ENCODE measurements around the gene USP48.
"Not testable (repeated sequence)": the region's sequence is repeated elsewhere in the genome, so short reads cannot be mapped to it uniquely, and the experiment has no call there.

USP48 gene

GRCh38 chr1:21782868-21783678 is at the start of gene USP48:
Gene USP48 (minus strand): TSS chr1:21783149. CDS start chr1:21782957, 192 bp downstream.
- peak within 1 kb of the TSS; percentile 99 for H3K4me3 ChIP-seq (ENCODE audit: low read depth, low read length)
- no peaks in the 10 kb centered on the region for H3K27me3 ChIP-seq (ENCODE audit: control insufficient read depth, insufficient read depth, low read length)
- H3K9ac ChIP-seq (ENCODE audit: low read depth, low read length) = peak within 1 kb of the TSS; percentile 100
- no peaks in the 10 kb centered on the region for H3K4me1 ChIP-seq (ENCODE audit: control insufficient read depth, insufficient read depth, low read length)
- H3K9me3 ChIP-seq (ENCODE audit: control insufficient read depth, insufficient read depth, low read length) = no peaks in the 10 kb centered on the region
- no peaks in the 10 kb centered on the region for H3K36me3 ChIP-seq (ENCODE audit: control insufficient read depth, insufficient read depth, low read length)

DNA sequence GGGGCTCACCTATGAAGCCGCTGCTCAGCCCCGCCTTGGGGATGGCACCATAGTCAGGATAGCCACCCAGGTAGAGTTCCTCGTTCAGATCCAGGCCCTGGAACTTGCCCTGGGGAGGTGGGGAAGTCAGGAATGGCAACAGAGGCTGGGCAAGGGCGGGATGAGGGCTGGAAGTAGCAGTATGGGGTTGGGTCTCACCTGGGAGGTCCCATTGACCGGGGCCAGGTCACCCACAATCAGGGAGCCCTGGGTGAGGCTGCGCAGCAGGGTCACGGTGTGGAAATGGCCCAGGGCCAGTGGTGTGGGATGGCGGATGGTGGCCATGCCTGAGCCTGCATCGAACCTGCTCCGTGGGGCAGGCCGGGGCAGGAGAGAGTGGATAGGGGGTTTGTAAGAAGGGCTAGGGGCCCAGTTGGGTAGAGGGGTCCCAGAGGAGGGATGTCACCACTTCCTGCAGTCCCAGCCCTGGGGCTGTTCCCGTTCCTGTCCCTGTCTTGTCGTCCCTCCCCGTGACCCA is 48.6 kb upstream of the USP48 start:
- Histone ChIP-seq H3K27me3 (ENCODE audit: control insufficient read depth, insufficient read depth, low read length) (no peaks in the 10 kb centered on the region), H3K9me3 (ENCODE audit: control insufficient read depth, insufficient read depth, low read length) (no peaks in the 10 kb centered on the region), H3K9ac (ENCODE audit: low read depth, low read length) (no peak overlapping the region), H3K4me1 (ENCODE audit: control insufficient read depth, insufficient read depth, low read length) (no peaks in the 10 kb centered on the region), H3K36me3 (ENCODE audit: control insufficient read depth, insufficient read depth, low read length) (peaks cover 72% of the 10 kb centered on the region), H3K4me3 (ENCODE audit: low read depth, low read length) (no peak overlapping the region)

DNA sequence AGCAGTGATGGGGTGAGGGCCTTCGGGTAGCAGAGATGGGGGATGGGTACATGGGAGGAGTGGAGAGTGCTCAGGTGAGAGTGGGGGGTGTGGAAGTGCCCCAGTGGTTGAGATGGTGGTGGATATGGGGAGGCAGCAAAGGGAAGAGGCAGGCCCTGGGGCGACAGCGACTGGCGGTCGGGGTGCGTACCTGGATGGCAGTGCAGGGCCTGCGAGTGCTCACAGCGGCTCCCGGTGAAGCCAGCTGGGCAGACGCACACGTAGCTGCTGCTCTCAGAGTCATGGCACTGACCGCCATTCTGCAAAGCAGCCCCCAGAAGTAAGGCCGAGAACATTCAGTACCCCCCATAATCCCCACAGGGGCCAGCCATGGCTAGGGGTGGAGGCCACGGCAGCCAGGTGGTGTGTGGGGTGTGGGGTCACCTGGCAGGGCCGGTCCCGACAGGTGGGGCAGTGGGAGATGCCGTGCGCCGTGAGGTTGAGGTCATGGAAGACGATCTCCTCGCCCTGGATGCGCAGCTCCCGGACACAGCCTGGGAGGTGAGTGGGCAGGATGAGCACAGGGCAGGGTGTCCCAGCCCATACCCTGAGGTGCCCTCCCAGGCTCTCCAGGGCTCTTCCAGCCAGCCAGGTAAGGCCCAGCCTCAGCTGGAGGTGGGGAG is 48.0 kb upstream of the USP48 start:
- no peaks in the 10 kb centered on the region for H3K4me1 ChIP-seq (ENCODE audit: control insufficient read depth, insufficient read depth, low read length)
- H3K36me3 ChIP-seq (ENCODE audit: control insufficient read depth, insufficient read depth, low read length) = peaks cover 72% of the 10 kb centered on the region
- no peaks in the 10 kb centered on the region for H3K9me3 ChIP-seq (ENCODE audit: control insufficient read depth, insufficient read depth, low read length)
- no peak overlapping the region for H3K9ac ChIP-seq (ENCODE audit: low read depth, low read length)
- H3K27me3 ChIP-seq (ENCODE audit: control insufficient read depth, insufficient read depth, low read length) = no peaks in the 10 kb centered on the region
- no peak overlapping the region for H3K4me3 ChIP-seq (ENCODE audit: low read depth, low read length)

DNA sequence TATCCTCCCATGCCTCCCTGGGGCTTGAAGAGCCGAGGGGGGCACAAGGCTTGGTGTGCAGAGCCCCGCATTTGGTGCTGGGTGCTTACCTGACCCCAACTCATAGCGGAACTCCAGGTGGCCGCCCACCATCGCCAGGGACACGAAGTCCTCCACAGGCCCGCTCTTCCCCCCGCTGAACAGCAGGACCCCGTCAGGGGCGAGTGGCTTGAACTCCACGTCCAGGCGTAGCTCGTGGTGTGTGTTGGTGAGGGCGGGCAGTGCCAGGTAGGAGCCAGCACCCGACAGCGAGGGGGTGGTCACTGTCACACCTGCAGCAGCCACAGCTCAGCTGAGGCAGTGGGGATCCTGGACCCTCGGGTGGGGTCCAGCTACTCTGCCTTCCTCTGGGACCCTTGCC is 46.3 kb upstream of the USP48 start:
- H3K9me3 ChIP-seq (ENCODE audit: control insufficient read depth, insufficient read depth, low read length) = no peaks in the 10 kb centered on the region
- no peaks in the 10 kb centered on the region for H3K4me1 ChIP-seq (ENCODE audit: control insufficient read depth, insufficient read depth, low read length)
- no peak overlapping the region for H3K9ac ChIP-seq (ENCODE audit: low read depth, low read length)
- no peaks in the 10 kb centered on the region for H3K27me3 ChIP-seq (ENCODE audit: control insufficient read depth, insufficient read depth, low read length)
- peaks cover 60% of the 10 kb centered on the region for H3K36me3 ChIP-seq (ENCODE audit: control insufficient read depth, insufficient read depth, low read length)
- no peak overlapping the region for H3K4me3 ChIP-seq (ENCODE audit: low read depth, low read length)

GRCh38 chr1:21828506-21829210 is 45.7 kb upstream of the USP48 start:
- H3K36me3 ChIP-seq (ENCODE audit: control insufficient read depth, insufficient read depth, low read length) = peaks cover 54% of the 10 kb centered on the region

GRCh38 chr1:21828075-21828474 is 45.1 kb upstream of the USP48 start:
- no peaks in the 10 kb centered on the region for H3K4me1 ChIP-seq (ENCODE audit: control insufficient read depth, insufficient read depth, low read length)
- peaks cover 49% of the 10 kb centered on the region for H3K36me3 ChIP-seq (ENCODE audit: control insufficient read depth, insufficient read depth, low read length)
- H3K9me3 ChIP-seq (ENCODE audit: control insufficient read depth, insufficient read depth, low read length) = no peaks in the 10 kb centered on the region
- no peak overlapping the region for H3K9ac ChIP-seq (ENCODE audit: low read depth, low read length)
- H3K4me3 ChIP-seq (ENCODE audit: low read depth, low read length) = no peak overlapping the region
- no peaks in the 10 kb centered on the region for H3K27me3 ChIP-seq (ENCODE audit: control insufficient read depth, insufficient read depth, low read length)

More at GRCh38 chr1:21828506-21829210, 45.7 kb upstream of the USP48 start:
- Histone ChIP-seq H3K9me3 (ENCODE audit: control insufficient read depth, insufficient read depth, low read length) (no peaks in the 10 kb centered on the region), H3K27me3 (ENCODE audit: control insufficient read depth, insufficient read depth, low read length) (no peaks in the 10 kb centered on the region), H3K4me3 (ENCODE audit: low read depth, low read length) (no peak overlapping the region), H3K9ac (ENCODE audit: low read depth, low read length) (no peak overlapping the region), H3K4me1 (ENCODE audit: control insufficient read depth, insufficient read depth, low read length) (no peaks in the 10 kb centered on the region)

GRCh38 chr1:21827141-21827679 is 44.3 kb upstream of the USP48 start:
- no peak overlapping the region for H3K9ac ChIP-seq (ENCODE audit: low read depth, low read length)
- H3K4me3 ChIP-seq (ENCODE audit: low read depth, low read length) = no peak overlapping the region
- H3K9me3 ChIP-seq (ENCODE audit: control insufficient read depth, insufficient read depth, low read length) = no peaks in the 10 kb centered on the region
- H3K4me1 ChIP-seq (ENCODE audit: control insufficient read depth, insufficient read depth, low read length) = no peaks in the 10 kb centered on the region
- H3K27me3 ChIP-seq (ENCODE audit: control insufficient read depth, insufficient read depth, low read length) = no peaks in the 10 kb centered on the region
- peaks cover 46% of the 10 kb centered on the region for H3K36me3 ChIP-seq (ENCODE audit: control insufficient read depth, insufficient read depth, low read length)

DNA sequence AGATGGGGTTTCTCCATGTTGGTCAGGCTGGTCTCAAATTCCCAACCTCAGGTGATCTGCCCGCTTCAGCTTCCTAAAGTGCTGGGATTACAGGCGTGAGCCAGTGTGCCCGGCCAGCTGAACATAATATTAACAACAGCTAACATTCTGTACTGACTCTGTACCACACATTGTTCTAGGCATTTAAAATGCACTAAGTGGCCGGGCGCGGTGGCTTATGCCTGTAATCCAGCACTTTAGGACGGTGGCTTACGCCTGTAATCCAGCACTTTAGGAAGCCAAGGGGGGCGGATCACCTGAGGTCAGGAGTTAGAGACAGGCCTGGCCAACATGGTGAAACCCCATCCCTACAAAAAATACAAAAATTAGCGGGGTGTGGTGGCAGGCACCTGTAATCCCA is 43.7 kb upstream of the USP48 start:
- not testable (repeated sequence) for H3K9ac ChIP-seq (ENCODE audit: low read depth, low read length); H3K4me1 ChIP-seq (ENCODE audit: control insufficient read depth, insufficient read depth, low read length)
- H3K36me3 ChIP-seq (ENCODE audit: control insufficient read depth, insufficient read depth, low read length) = peaks cover 41% of the 10 kb centered on the region

GRCh38 chr1:21825393-21825792 is 42.4 kb upstream of the USP48 start:
- H3K9ac ChIP-seq (ENCODE audit: low read depth, low read length) = no peak overlapping the region
- no peaks in the 10 kb centered on the region for H3K9me3 ChIP-seq (ENCODE audit: control insufficient read depth, insufficient read depth, low read length)
- H3K4me3 ChIP-seq (ENCODE audit: low read depth, low read length) = no peak overlapping the region
- no peaks in the 10 kb centered on the region for H3K27me3 ChIP-seq (ENCODE audit: control insufficient read depth, insufficient read depth, low read length)
- no peaks in the 10 kb centered on the region for H3K4me1 ChIP-seq (ENCODE audit: control insufficient read depth, insufficient read depth, low read length)
- peaks cover 30% of the 10 kb centered on the region for H3K36me3 ChIP-seq (ENCODE audit: control insufficient read depth, insufficient read depth, low read length)

More for the DNA sequence above, 43.7 kb upstream of the USP48 start:
- not testable (repeated sequence) for H3K4me3 ChIP-seq (ENCODE audit: low read depth, low read length); H3K9me3 ChIP-seq (ENCODE audit: control insufficient read depth, insufficient read depth, low read length); H3K27me3 ChIP-seq (ENCODE audit: control insufficient read depth, insufficient read depth, low read length)

DNA sequence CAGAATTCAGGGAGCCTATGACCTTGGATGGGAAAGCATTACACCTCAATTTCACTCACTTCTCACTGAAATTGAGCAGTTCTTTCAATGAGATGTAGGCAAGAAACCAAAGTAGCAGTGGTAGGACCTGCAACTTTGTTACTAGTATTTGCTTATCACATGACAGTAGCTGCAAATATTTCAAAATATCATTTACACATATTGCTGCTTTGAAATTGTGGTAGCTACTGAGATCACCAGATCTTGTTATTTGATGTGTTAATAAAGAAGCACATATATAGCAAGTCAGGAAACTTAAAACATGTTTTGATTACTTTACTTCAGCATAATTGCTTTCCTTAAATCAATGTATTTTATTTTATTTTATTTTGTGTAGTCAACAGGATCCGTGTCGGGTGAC is 42.0 kb upstream of the USP48 start:
- peaks cover 29% of the 10 kb centered on the region for H3K36me3 ChIP-seq (ENCODE audit: control insufficient read depth, insufficient read depth, low read length)
- no peaks in the 10 kb centered on the region for H3K4me1 ChIP-seq (ENCODE audit: control insufficient read depth, insufficient read depth, low read length)
- H3K27me3 ChIP-seq (ENCODE audit: control insufficient read depth, insufficient read depth, low read length) = no peaks in the 10 kb centered on the region
- no peaks in the 10 kb centered on the region for H3K9me3 ChIP-seq (ENCODE audit: control insufficient read depth, insufficient read depth, low read length)
- H3K9ac ChIP-seq (ENCODE audit: low read depth, low read length) = no peak overlapping the region
- no peak overlapping the region for H3K4me3 ChIP-seq (ENCODE audit: low read depth, low read length)

DNA sequence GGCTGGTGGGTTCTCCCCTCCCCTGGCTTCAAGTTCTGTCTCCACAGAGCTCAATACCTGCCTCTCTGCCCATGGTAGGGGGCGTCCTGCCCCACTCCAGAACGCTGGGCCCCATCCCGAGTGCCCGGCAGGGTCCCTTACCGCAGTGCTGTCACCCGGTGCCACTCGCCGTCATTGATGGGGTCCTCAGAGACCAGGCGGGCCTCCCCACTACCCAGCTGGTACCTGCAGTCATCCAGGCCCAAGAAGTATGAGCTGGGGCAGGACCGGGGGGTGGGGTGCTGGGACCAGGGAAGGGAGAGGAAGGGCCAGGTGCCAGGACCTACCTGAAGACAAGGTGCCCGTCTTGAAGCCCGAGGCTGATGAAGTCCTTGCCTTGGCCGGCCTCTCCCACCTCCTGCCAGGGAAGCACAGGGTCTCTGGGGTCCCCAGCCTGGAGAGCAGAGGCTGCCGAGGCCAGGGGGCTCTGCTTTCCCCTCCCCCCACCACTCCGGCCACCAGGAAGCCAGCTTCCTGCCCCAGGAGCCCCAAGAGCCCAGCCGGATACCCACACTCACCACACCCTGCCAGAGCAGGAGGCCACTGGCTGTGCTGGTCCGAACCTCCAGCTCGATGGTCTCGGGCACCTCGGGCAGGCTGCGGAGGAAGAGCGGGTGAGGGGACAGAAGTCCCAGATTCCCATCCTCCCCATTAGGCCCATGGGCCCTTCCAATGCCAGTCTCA is 41.2 kb upstream of the USP48 start:
- peaks cover 22% of the 10 kb centered on the region for H3K36me3 ChIP-seq (ENCODE audit: control insufficient read depth, insufficient read depth, low read length)

More for the DNA sequence above, 41.2 kb upstream of the USP48 start:
- Histone ChIP-seq H3K9me3 (ENCODE audit: control insufficient read depth, insufficient read depth, low read length) (no peaks in the 10 kb centered on the region), H3K4me3 (ENCODE audit: low read depth, low read length) (no peak overlapping the region), H3K27me3 (ENCODE audit: control insufficient read depth, insufficient read depth, low read length) (no peaks in the 10 kb centered on the region), H3K4me1 (ENCODE audit: control insufficient read depth, insufficient read depth, low read length) (no peaks in the 10 kb centered on the region), H3K9ac (ENCODE audit: low read depth, low read length) (no peak overlapping the region)
